ENCODE data around the gene CCNL1. TPM values are rescaled to one million over a fixed set of nuclear protein-coding genes. Genes with fewer than 3 reads are reported as not detected.
A peak's percentile ranks its signal among the peaks of the same experiment; 100 is the strongest.

CCNL1 gene
- total RNA-seq, 5 donors from 2014 or later (not counting 1 experiment from before 2014, with no cell fraction given): 271 to 1,140 (median 276) TPM

DNA sequence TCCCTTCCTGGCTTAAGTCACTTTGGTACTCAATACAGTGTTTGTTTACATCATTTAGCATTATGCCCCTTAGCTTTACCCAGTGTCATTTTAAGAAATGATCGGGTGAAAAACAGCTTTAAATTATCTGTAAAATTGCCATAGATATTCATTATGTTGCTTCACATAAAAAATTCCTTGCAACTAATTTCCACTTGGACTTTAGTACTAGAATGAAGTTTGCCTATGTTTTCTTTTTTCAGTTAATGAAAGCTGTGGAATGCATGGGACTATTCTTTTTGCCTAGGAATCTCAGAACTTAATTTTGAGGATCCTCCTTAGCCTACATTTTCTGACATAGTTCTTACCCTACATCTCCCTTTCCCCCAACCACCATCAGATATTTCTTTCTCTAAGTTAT is 38.4 kb downstream of the CCNL1 start:
- H3K4me3 ChIP-seq (ENCODE audit: control insufficient read depth in 1 of 2, extremely low read depth in 1 of 2, low read length in 1 of 2): no peak overlapping the region
- no peaks in the 10 kb centered on the region for H3K27me3 Mint-ChIP-seq
- peak overlapping the region in 1 of 2 donors; percentile 25 for H3K27ac Mint-ChIP-seq
- no peaks in the 10 kb centered on the region for H3K27me3 ChIP-seq (replicated peaks in 1 of 2; ENCODE audit: control insufficient read depth in 2 of 2, extremely low read depth in 1 of 2, insufficient read depth in 2 of 2, low read length in 1 of 2)
- no peaks in the 10 kb centered on the region for H3K36me3 ChIP-seq (ENCODE audit: control insufficient read depth in 2 of 2, extremely low read depth in 1 of 2, insufficient read depth in 1 of 2, low read length in 1 of 2)
- H3K9me3 Mint-ChIP-seq: no peaks in the 10 kb centered on the region
- WGBS (ENCODE audit: insufficient coverage): no CpG with 5 or more reads among the region's 1 CpG
- no peak overlapping the region for H3K4me3 Mint-ChIP-seq
- DNase-seq (no peak), ATAC-seq (replicated peaks in 1 of 4) (no peak)
- peaks cover 0 to 7% of the 10 kb centered on the region in 2 experiments for H3K4me1 ChIP-seq (ENCODE audit: control insufficient read depth in 1 of 2, extremely low read depth in 1 of 2, insufficient read depth in 2 of 2, low read length in 2 of 2)
- H3K4me1 Mint-ChIP-seq: peaks cover 9 to 13% (median 13%) of the 10 kb centered on the region in 3 donors
- peaks cover 3% of the 10 kb centered on the region for H3K36me3 Mint-ChIP-seq
- H3K9me3 ChIP-seq: no peaks in the 10 kb centered on the region
- no peak overlapping the region for H3K27ac ChIP-seq (ENCODE audit: low read length)
- POLR2A ChIA-PET: no interaction called here
- CTCF ChIA-PET: interaction anchor here (0.6 to 2.4 kb wide), 6 partner anchors 10 to 581 kb away, joined by 3 to 7 read pairs (median 3); no protein-coding TSS in a partner anchor

DNA sequence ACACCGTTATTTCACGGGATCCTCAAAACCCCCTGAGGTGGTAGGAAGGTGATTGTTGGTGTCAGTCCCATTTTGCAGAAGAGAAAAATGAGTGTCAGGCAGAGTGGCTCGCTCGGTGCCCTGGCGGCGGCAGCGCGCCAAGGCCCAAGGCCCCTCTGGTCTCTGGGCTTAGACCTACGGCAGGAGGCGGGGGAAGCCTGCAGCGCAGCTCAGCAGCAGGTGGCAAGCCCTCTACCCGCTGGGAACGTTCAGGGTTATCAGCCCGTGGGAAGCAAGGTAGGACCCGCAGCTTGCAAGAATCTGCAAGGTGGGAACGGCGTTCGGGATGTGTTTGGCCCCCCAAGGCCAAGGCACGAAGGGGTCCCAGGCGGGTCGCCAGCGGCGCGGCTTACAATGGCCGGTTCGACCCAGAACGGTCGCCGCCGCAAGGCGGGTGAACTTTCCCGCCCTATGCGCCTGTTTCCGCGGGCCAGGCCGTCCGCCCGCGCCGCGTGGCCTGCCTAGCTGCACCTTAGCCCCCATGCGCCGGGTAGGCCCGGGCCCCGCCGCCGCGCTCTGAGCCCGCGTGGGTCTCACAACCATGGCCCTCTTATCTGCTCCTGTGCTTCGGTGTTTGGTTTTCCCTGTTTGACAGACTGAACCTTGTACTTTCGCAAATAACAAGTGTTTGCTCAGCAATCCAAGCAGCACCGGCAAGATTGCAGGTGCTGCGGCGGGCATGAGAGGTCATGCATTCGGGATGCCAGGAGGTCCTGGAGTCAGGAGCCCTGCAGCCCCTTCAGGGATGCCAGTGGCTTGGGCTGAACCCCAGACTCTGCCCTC is 39.7 kb downstream of the CCNL1 start:
- ChIA-PET POLR2A (interaction anchor here in 1 of 2 donors (1.8 kb wide), 1 partner anchor 32 kb away, joined by 6 read pairs; no protein-coding TSS in a partner anchor), CTCF (interaction anchor here (1.7 to 3.4 kb wide), 2 partner anchors 31 to 38 kb away, joined by 3 to 10 read pairs; no protein-coding TSS in a partner anchor)
- ATAC-seq (replicated peaks in 1 of 4): no peak
- Histone ChIP-seq H3K27ac (ENCODE audit: low read length) (no peak overlapping the region), H3K36me3 (ENCODE audit: control insufficient read depth in 2 of 2, extremely low read depth in 1 of 2, insufficient read depth in 1 of 2, low read length in 1 of 2) (no peaks in the 10 kb centered on the region), H3K9me3 (no peaks in the 10 kb centered on the region), H3K4me3 (ENCODE audit: control insufficient read depth in 1 of 2, extremely low read depth in 1 of 2, low read length in 1 of 2) (no peak overlapping the region), H3K27me3 (replicated peaks in 1 of 2; ENCODE audit: control insufficient read depth in 2 of 2, extremely low read depth in 1 of 2, insufficient read depth in 2 of 2, low read length in 1 of 2) (no peaks in the 10 kb centered on the region), H3K4me1 (ENCODE audit: control insufficient read depth in 1 of 2, extremely low read depth in 1 of 2, insufficient read depth in 2 of 2, low read length in 2 of 2) (peaks cover 0 to 7% of the 10 kb centered on the region in 2 experiments)
- Mint-ChIP-seq H3K9me3 (no peaks in the 10 kb centered on the region), H3K36me3 (peaks cover 3% of the 10 kb centered on the region), H3K27ac (no peak overlapping the region), H3K27me3 (no peaks in the 10 kb centered on the region), H3K4me1 (peaks cover 9 to 11% (median 9%) of the 10 kb centered on the region in 3 donors), H3K4me3 (peak overlapping the region in 1 of 3 donors; percentile 15)
- DNase-seq: no peak
- 88% methylated on average over 53 of the region's 56 CpGs for WGBS (ENCODE audit: insufficient coverage)

GRCh38 chr3:157119369-157119951 is 40.5 kb downstream of the CCNL1 start:
- H3K9me3 Mint-ChIP-seq: no peaks in the 10 kb centered on the region
- CTCF ChIA-PET: interaction anchor here (1.0 to 3.4 kb wide), 3 partner anchors 29 to 37 kb away, joined by 3 to 10 read pairs (median 3); no protein-coding TSS in a partner anchor

DNA sequence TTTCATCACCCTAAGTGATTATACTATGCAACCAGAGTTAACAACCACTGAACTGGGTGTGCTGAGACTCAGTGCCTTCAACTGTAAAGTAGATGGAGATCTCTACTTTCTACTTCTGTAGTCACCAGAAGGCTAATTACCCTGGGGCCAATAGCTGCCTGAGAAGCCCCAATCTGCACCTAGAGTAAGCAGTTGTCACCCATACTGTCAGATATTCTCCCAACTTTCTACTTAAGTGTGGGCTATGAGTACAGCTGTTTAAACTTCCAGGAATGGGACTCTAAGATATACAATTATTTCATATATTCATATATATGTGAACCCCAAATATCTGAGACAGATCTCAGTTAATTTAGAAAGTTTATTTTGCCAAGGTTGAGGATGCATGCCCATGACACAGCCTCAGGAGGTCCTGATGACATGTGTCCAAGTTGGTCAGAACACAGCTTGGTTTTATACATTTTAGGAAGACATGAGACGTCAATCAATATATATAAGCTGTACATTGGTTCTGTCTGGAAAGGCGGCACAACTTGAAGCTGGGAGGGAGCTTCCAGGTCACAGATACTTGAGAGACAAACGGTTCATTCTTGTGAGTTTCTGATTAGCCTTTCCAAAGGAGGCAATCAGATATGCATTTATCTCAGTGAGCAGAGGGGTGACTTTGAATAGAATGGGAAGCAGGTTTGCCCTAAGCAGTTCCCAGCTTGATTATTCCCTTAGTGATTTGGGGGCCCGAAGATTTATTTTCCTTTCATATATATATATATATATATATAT is 41.9 kb downstream of the CCNL1 start:
- H3K27ac ChIP-seq (ENCODE audit: low read length): no peak overlapping the region
- Mint-ChIP-seq H3K4me3 (no peak overlapping the region), H3K4me1 (peaks cover 9 to 14% (median 13%) of the 10 kb centered on the region in 3 donors), H3K27me3 (no peaks in the 10 kb centered on the region), H3K27ac (no peak overlapping the region), H3K9me3 (no peaks in the 10 kb centered on the region), H3K36me3 (peaks cover 3% of the 10 kb centered on the region)
- POLR2A ChIA-PET: interaction anchor here (0.5 to 1.8 kb wide), 5 partner anchors 29 to 635 kb away, joined by 3 to 6 read pairs (median 3); no protein-coding TSS in a partner anchor
- no peaks in the 10 kb centered on the region for H3K27me3 ChIP-seq (replicated peaks in 1 of 2; ENCODE audit: control insufficient read depth in 2 of 2, extremely low read depth in 1 of 2, insufficient read depth in 2 of 2, low read length in 1 of 2)
- H3K36me3 ChIP-seq (ENCODE audit: control insufficient read depth in 2 of 2, extremely low read depth in 1 of 2, insufficient read depth in 1 of 2, low read length in 1 of 2): no peaks in the 10 kb centered on the region
- DNase-seq (no peak), ATAC-seq (replicated peaks in 1 of 4) (no peak)
- H3K9me3 ChIP-seq: no peaks in the 10 kb centered on the region
- H3K4me3 ChIP-seq (ENCODE audit: control insufficient read depth in 1 of 2, extremely low read depth in 1 of 2, low read length in 1 of 2): no peak overlapping the region
- H3K4me1 ChIP-seq (ENCODE audit: control insufficient read depth in 1 of 2, extremely low read depth in 1 of 2, insufficient read depth in 2 of 2, low read length in 2 of 2): peaks cover 0 to 7% of the 10 kb centered on the region in 2 experiments
- CTCF ChIA-PET: interaction anchor here (0.6 to 3.4 kb wide), 7 partner anchors 19 to 1074 kb away, joined by 3 to 14 read pairs (median 6); no protein-coding TSS in a partner anchor
- WGBS (ENCODE audit: insufficient coverage): 90% methylated on average over 2 of the region's 4 CpGs

More at GRCh38 chr3:157119369-157119951, 40.5 kb downstream of the CCNL1 start:
- no peaks in the 10 kb centered on the region for H3K27me3 Mint-ChIP-seq
- Histone ChIP-seq H3K27ac (ENCODE audit: low read length) (no peak overlapping the region), H3K4me1 (ENCODE audit: control insufficient read depth in 1 of 2, extremely low read depth in 1 of 2, insufficient read depth in 2 of 2, low read length in 2 of 2) (peaks cover 0 to 7% of the 10 kb centered on the region in 2 experiments), H3K27me3 (replicated peaks in 1 of 2; ENCODE audit: control insufficient read depth in 2 of 2, extremely low read depth in 1 of 2, insufficient read depth in 2 of 2, low read length in 1 of 2) (no peaks in the 10 kb centered on the region), H3K36me3 (ENCODE audit: control insufficient read depth in 2 of 2, extremely low read depth in 1 of 2, insufficient read depth in 1 of 2, low read length in 1 of 2) (no peaks in the 10 kb centered on the region), H3K9me3 (no peaks in the 10 kb centered on the region), H3K4me3 (ENCODE audit: control insufficient read depth in 1 of 2, extremely low read depth in 1 of 2, low read length in 1 of 2) (no peak overlapping the region)
- peaks cover 9 to 11% (median 9%) of the 10 kb centered on the region in 3 donors for H3K4me1 Mint-ChIP-seq
- 10% methylated on average over 2 of the region's 7 CpGs for WGBS (ENCODE audit: insufficient coverage)
- peak overlapping the region in 1 of 2 donors; percentile 33 for H3K27ac Mint-ChIP-seq
- DNase-seq: peak in 8 of 35 experiments; percentile 7 to 55 (median 17)
- POLR2A ChIA-PET: interaction anchor here in 1 of 2 donors (1.8 kb wide), 1 partner anchor 31 kb away, joined by 6 read pairs; no protein-coding TSS in a partner anchor
- peak overlapping the region in 1 of 3 donors; percentile 15 for H3K4me3 Mint-ChIP-seq
- ATAC-seq (replicated peaks in 1 of 4): peak in 3 of 4 experiments; percentile 41 to 90 (median 84)
- H3K36me3 Mint-ChIP-seq: peaks cover 3% of the 10 kb centered on the region

GRCh38 chr3:157117206-157117605 is 42.7 kb downstream of the CCNL1 start:
- Histone ChIP-seq H3K9me3 (no peaks in the 10 kb centered on the region), H3K27ac (ENCODE audit: low read length) (no peak overlapping the region), H3K27me3 (replicated peaks in 1 of 2; ENCODE audit: control insufficient read depth in 2 of 2, extremely low read depth in 1 of 2, insufficient read depth in 2 of 2, low read length in 1 of 2) (no peaks in the 10 kb centered on the region), H3K36me3 (ENCODE audit: control insufficient read depth in 2 of 2, extremely low read depth in 1 of 2, insufficient read depth in 1 of 2, low read length in 1 of 2) (no peaks in the 10 kb centered on the region), H3K4me3 (ENCODE audit: control insufficient read depth in 1 of 2, extremely low read depth in 1 of 2, low read length in 1 of 2) (no peak overlapping the region), H3K4me1 (ENCODE audit: control insufficient read depth in 1 of 2, extremely low read depth in 1 of 2, insufficient read depth in 2 of 2, low read length in 2 of 2) (peaks cover 0 to 7% of the 10 kb centered on the region in 2 experiments)
- no peak overlapping the region for H3K4me3 Mint-ChIP-seq
- no peak for DNase-seq
- H3K4me1 Mint-ChIP-seq: peaks cover 9 to 13% (median 13%) of the 10 kb centered on the region in 3 donors
- ChIA-PET CTCF (interaction anchor here (0.6 to 3.4 kb wide), 3 partner anchors 20 to 89 kb away, joined by 8 to 14 read pairs (median 10); no protein-coding TSS in a partner anchor), POLR2A (interaction anchor here in 1 of 2 donors (0.6 kb wide), 1 partner anchor 26 kb away, joined by 3 read pairs; no protein-coding TSS in a partner anchor)
- H3K9me3 Mint-ChIP-seq: no peaks in the 10 kb centered on the region
- ATAC-seq (replicated peaks in 1 of 4): no peak
- 58% methylated on average over 2 of the region's 3 CpGs for WGBS (ENCODE audit: insufficient coverage)
- no peak overlapping the region for H3K27ac Mint-ChIP-seq
- H3K27me3 Mint-ChIP-seq: no peaks in the 10 kb centered on the region
- peaks cover 3% of the 10 kb centered on the region for H3K36me3 Mint-ChIP-seq
